GM12878 (cell line): ENCODE data around the gene MXRA8. TPM values are rescaled to one million over a fixed set of nuclear protein-coding genes. Genes with fewer than 3 reads are reported as not detected.

Source experiments
- ATF3 ChIP-seq: IDR thresholded peaks from 2 replicates; pipeline ENCODE4 v1.6.1; 2011; ENCODE audit warnings: low read depth, mild to moderate bottlenecking, low read length, moderate library complexity, borderline replicate concordance; ENCODE audit errors: extremely low read depth
- BCL11A ChIP-seq: IDR thresholded peaks from 2 replicates; pipeline ENCODE4 v1.6.1; 2011; ENCODE audit warnings: low read depth, low read length
- CBX3 ChIP-seq: fragments of 200-600 bp; sonication (generic); IDR thresholded peaks from 2 replicates; pipeline ENCODE4 v1.6.1; 2016; ENCODE audit warnings: low read depth, borderline replicate concordance
- ELK1 ChIP-seq: IDR thresholded peaks from 2 replicates; pipeline ENCODE4 v1.6.1; 2012; ENCODE audit warnings: low read depth, low read length, improper control_type of control experiment
- ESRRA ChIP-seq: IDR thresholded peaks from 2 replicates; pipeline ENCODE4 v1.6.1; 2012; ENCODE audit warnings: mild to moderate bottlenecking, low read length, improper control_type of control experiment
- FOXM1 ChIP-seq: IDR thresholded peaks from 2 replicates; pipeline ENCODE4 v1.6.1; 2012; ENCODE audit warnings: low read depth, mild to moderate bottlenecking, inconsistent platforms, low read length, moderate library complexity
- IKZF1 ChIP-seq: fragments of 450-650 bp; conservative IDR thresholded peaks from 2 replicates; pipeline ENCODE4 v1.6.1; 2017; ENCODE audit warnings: antibody characterized with exemption, mild to moderate bottlenecking
- JUNB ChIP-seq: IDR thresholded peaks from 2 replicates; pipeline ENCODE4 v1.6.1; 2016; ENCODE audit warnings: antibody characterized with exemption, mild to moderate bottlenecking
- LARP7 ChIP-seq: fragments of 450-650 bp; IDR thresholded peaks from 2 replicates; pipeline ENCODE4 v1.6.1; 2017; ENCODE audit warnings: mild to moderate bottlenecking
- MEF2A ChIP-seq: IDR thresholded peaks from 2 replicates; pipeline ENCODE4 v1.6.1; 2011; ENCODE audit warnings: low read depth, mild to moderate bottlenecking, low read length, moderate library complexity; ENCODE audit not compliant: insufficient read depth
- MEF2B ChIP-seq: fragments of 450-650 bp; IDR thresholded peaks from 2 replicates; pipeline ENCODE4 v1.6.1; 2018; ENCODE audit warnings: mild to moderate bottlenecking, moderate library complexity; ENCODE audit not compliant: partially characterized antibody, poor library complexity, severe bottlenecking
- NRF1 ChIP-seq: conservative IDR thresholded peaks from 2 replicates; pipeline ENCODE4 v1.6.1; 2011; ENCODE audit warnings: mild to moderate bottlenecking, low read depth, low read length, improper control_type of control experiment
- PAX8 ChIP-seq: fragments of 450-650 bp; IDR thresholded peaks from 2 replicates; pipeline ENCODE4 v1.6.1; 2017; ENCODE audit warnings: mild to moderate bottlenecking, moderate library complexity
- PBX3 ChIP-seq: IDR thresholded peaks from 2 replicates; pipeline ENCODE4 v1.6.1; 2011; ENCODE audit warnings: mild to moderate bottlenecking, low read depth, low read length, moderate library complexity; ENCODE audit not compliant: insufficient replicate concordance
- POLR2AphosphoS2 ChIP-seq: IDR thresholded peaks from 2 replicates; pipeline ENCODE4 v1.6.1; 2011; ENCODE audit warnings: low read depth, mild to moderate bottlenecking, low read length, improper control_type of control experiment, moderate library complexity
- RBBP5 ChIP-seq: fragments of 200-600 bp; sonication (generic); conservative IDR thresholded peaks from 2 replicates; pipeline ENCODE4 v1.6.1; 2016
- SIN3A ChIP-seq: IDR thresholded peaks from 2 replicates; pipeline ENCODE4 v1.6.1; 2012; ENCODE audit warnings: low read depth, low read length, improper control_type of control experiment
- SIX5 ChIP-seq: IDR thresholded peaks from 2 replicates; pipeline ENCODE4 v1.6.1; 2011; ENCODE audit warnings: mild to moderate bottlenecking, low read depth, low read length, moderate library complexity; ENCODE audit not compliant: severe bottlenecking
- SKIL ChIP-seq: fragments of 450-650 bp; IDR thresholded peaks from 2 replicates; pipeline ENCODE4 v1.6.1; 2017; ENCODE audit warnings: mild to moderate bottlenecking, low read depth, inconsistent platforms; ENCODE audit not compliant: poor library complexity, severe bottlenecking
- STAT3 ChIP-seq: IDR thresholded peaks from 2 replicates; pipeline ENCODE4 v1.6.1; 2011; ENCODE audit warnings: low read depth, low read length, improper control_type of control experiment
- WRNIP1 ChIP-seq: IDR thresholded peaks from 2 replicates; pipeline ENCODE4 v1.6.1; 2011; ENCODE audit warnings: low read depth, low read length, improper control_type of control experiment, borderline replicate concordance
- ZNF24 ChIP-seq: fragments of 450-650 bp; IDR thresholded peaks from 2 replicates; pipeline ENCODE4 v1.6.1; 2017; ENCODE audit warnings: antibody characterized with exemption, mild to moderate bottlenecking
- ZSCAN29 ChIP-seq: fragments of 450-650 bp; IDR thresholded peaks from 2 replicates; pipeline ENCODE4 v1.6.1; 2017; ENCODE audit warnings: mild to moderate bottlenecking, moderate library complexity
- polyA plus RNA-seq, 11 experiments: library from polyadenylated mRNA; depleted of rRNA in 4 of 11; unstranded in 6 of 11; stranded (reverse) in 5 of 11; fragments of >200 nt; fragmentation: Nextera tagmentation in 4 of 11; fragmentation: Illumina TruSeq in 1 of 11; extraction: Ambion mirVana in 4 of 11; extraction: Trizol in 1 of 11; gene quantifications; 1 replicate in 1 of 11; 2 replicates in 10 of 11; pipeline versions ENCODE4 v1.2.1 to v1.2.3, GENCODE V29; 2011 to 2016; ENCODE audit warnings: inconsistent platforms in 2 of 11, missing spikeins in 2 of 11, low read depth in 1 of 11
- total RNA-seq, 4 experiments: library from RNA; depleted of rRNA in 3 of 4; stranded (reverse); fragments of >200 nt in 3 of 4; fragmentation: Illumina TruSeq in 1 of 4; extraction: Trizol in 1 of 4; gene quantifications; 2 replicates each; pipeline versions ENCODE4 v1.2.1 to v1.2.3, GENCODE V29; 2013 to 2021
- TF ChIP-seq, protein P1 (sequence below): fragments of 450-650 bp; IDR thresholded peaks from 2 replicates; pipeline ENCODE4 v1.6.1; 2016; ENCODE audit warnings: mild to moderate bottlenecking

MXRA8 gene
- total and polyA plus RNA-seq, 10 of the 15 experiments (the other 5 are each of a cell fraction or from before 2014, with no cell fraction given), result 0.11 to 0.54 (median 0.21) TPM; not detected in 6

GRCh38 chr1:1349256-1350012 lies 8.9 kb downstream of the MXRA8 start, which contains the start of gene DVL1 (continued):
- TF ChIP-seq ATF3 (no peak), IKZF1 (peak; percentile 90), ELK1 (no peak), STAT3 (no peak), SIX5 (no peak), WRNIP1 (no peak), PAX8 (no peak), JUNB (no peak), CBX3 (no peak), ESRRA (no peak), ZNF24 (no peak), SKIL (no peak), SIN3A (no peak; the same call in 1 of the 2 replicates), POLR2AphosphoS2 (no peak), NRF1 (no peak), MEF2A (no peak), LARP7 (peak; percentile 98), MEF2B (peak; percentile 33), ZSCAN29 (0 out of 2 replicates have a peak, but pooled peaks have one; percentile 62), FOXM1 (no peak), BCL11A (no peak), RBBP5 (no peak), PBX3 (no peak)
- TF ChIP-seq, protein P1, sequence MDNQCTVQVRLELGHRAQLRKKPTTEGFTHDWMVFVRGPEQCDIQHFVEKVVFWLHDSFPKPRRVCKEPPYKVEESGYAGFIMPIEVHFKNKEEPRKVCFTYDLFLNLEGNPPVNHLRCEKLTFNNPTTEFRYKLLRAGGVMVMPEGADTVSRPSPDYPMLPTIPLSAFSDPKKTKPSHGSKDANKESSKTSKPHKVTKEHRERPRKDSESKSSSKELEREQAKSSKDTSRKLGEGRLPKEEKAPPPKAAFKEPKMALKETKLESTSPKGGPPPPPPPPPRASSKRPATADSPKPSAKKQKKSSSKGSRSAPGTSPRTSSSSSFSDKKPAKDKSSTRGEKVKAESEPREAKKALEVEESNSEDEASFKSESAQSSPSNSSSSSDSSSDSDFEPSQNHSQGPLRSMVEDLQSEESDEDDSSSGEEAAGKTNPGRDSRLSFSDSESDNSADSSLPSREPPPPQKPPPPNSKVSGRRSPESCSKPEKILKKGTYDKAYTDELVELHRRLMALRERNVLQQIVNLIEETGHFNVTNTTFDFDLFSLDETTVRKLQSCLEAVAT, result no peak
